ENCODE data around the gene CFAP97. TPM values are rescaled to one million over a fixed set of nuclear protein-coding genes. Genes with fewer than 3 reads are reported as not detected.
A peak's percentile ranks its signal among the peaks of the same experiment; 100 is the strongest.

Gene CFAP97
- total and polyA plus RNA-seq, 11 donors: 2.0 to 22.7 (median 12.4) TPM

GRCh38 chr4:185143601-185143969 lies 60.2 kb downstream of the CFAP97 start:
- peak; percentile 31 to 58 (median 46) for ATAC-seq
- Histone ChIP-seq H3K4me3 (peak overlapping the region; percentile 43 to 89 (median 74)), H3K27ac (peak overlapping the region; percentile 77 to 97 (median 88)), H3K27me3 (peaks cover 0 to 15% (median 0%) of the 10 kb centered on the region in 9 donors), H3K4me1 (peaks cover 0 to 67% (median 24%) of the 10 kb centered on the region in 12 donors), H3K9me3 (no peaks in the 10 kb centered on the region), H3K36me3 (peaks cover 0 to 38% (median 20%) of the 10 kb centered on the region in 9 donors)
- peak; percentile 78 to 86 (median 79) for DNase-seq
- 1 to 4% (median 1%) methylated on average over 14 to 30 of the region's 30 CpGs for WGBS, 4 donors
- no peak for TF ChIP-seq POLR2A (IDR thresholded peaks at IDR 0.05)
- TF ChIP-seq, protein P1, sequence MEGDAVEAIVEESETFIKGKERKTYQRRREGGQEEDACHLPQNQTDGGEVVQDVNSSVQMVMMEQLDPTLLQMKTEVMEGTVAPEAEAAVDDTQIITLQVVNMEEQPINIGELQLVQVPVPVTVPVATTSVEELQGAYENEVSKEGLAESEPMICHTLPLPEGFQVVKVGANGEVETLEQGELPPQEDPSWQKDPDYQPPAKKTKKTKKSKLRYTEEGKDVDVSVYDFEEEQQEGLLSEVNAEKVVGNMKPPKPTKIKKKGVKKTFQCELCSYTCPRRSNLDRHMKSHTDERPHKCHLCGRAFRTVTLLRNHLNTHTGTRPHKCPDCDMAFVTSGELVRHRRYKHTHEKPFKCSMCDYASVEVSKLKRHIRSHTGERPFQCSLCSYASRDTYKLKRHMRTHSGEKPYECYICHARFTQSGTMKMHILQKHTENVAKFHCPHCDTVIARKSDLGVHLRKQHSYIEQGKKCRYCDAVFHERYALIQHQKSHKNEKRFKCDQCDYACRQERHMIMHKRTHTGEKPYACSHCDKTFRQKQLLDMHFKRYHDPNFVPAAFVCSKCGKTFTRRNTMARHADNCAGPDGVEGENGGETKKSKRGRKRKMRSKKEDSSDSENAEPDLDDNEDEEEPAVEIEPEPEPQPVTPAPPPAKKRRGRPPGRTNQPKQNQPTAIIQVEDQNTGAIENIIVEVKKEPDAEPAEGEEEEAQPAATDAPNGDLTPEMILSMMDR (IDR thresholded peaks at IDR 0.05): no peak
- intact Hi-C loops (cut with DNase I): loop anchor here in 2 of 10 donors (5.0 to 10.0 kb wide), 2 partner anchors 39 to 319 kb away; partner anchors contain the start of gene ACSL1 (in 2 of the 2)

DNA sequence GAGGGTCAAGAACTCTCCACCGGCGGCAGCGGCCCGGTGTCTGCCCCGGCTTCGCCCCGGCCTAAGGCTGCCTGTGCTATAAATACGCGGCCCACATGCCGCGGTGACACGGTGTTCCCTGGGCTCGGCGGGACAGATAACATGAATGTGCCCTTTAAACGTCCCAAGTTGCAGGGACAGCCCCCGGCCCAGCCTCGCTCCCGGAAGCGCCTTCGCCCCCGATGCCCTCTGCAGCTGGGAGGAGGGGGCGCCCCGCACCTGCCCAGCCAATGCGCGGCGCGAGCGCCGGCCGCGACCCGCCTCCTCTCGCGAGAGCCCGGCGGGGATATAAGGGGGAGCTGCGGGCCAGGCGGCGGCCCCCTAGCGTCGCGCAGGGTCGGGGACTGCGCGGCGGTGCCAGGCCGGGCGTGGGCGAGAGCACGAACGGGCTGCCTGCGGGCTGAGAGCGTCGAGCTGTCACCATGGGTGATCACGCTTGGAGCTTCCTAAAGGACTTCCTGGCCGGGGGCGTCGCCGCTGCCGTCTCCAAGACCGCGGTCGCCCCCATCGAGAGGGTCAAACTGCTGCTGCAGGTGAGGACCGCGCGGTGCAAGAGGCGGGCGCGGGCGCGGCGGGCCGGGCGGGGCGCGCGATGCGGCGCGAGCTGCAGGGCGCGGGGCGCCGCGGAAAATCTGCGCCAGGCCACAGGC lies 60.7 kb downstream of the CFAP97 start, which contains the start of gene SLC25A4:
SLC25A4 (plus strand) TSS at position 355 of the 689 bp plus-strand sequence; CDS start at position 462, 107 bp downstream.
- H3K4me3 ChIP-seq: peak within 1 kb of the TSS; percentile 43 to 89 (median 74)
- H3K9me3 ChIP-seq: no peaks in the 10 kb centered on the region
- peaks cover 0 to 35% (median 20%) of the 10 kb centered on the region in 9 donors for H3K36me3 ChIP-seq
- intact Hi-C loops (cut with DNase I): loop anchor here in 2 of 10 donors (5.0 to 10.0 kb wide), 2 partner anchors 39 to 318 kb away; partner anchors contain the start of gene ACSL1 (in 2 of the 2)
- peaks cover 0 to 15% (median 0%) of the 10 kb centered on the region in 9 donors for H3K27me3 ChIP-seq
- peak; percentile 86 to 90 (median 88) for ATAC-seq
- WGBS, 4 donors: 0 to 1% (median 0%) methylated on average over 16 to 87 of the region's 87 CpGs
- peak; percentile 83 to 99 for TF ChIP-seq POLR2A (IDR thresholded peaks at IDR 0.05)
- TF ChIP-seq, protein P1 (IDR thresholded peaks at IDR 0.05): peak; percentile 23 to 69 (median 51)
- H3K27ac ChIP-seq: peak within 1 kb of the TSS; percentile 77 to 97 (median 88)
- H3K4me1 ChIP-seq: peaks cover 0 to 68% (median 25%) of the 10 kb centered on the region in 12 donors
- DNase-seq: peak; percentile 89 to 95 (median 94)

DNA sequence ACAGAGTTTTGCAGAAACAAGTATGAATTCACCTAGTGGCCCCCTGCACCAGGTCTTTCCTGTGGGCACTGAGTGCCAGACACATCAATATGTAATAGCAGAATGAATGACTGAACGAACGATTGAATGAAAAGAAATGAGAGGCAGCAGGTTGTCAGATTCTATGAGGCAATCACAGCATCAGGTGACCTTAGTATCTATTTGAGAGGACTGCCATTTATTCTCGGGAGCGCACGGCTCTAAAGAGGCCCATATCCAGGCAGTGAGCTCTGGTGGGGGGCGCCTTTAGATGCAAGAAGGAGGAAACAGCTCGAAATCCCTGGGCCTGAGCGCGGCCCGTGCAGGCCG lies 61.3 kb downstream of the CFAP97 start:
- intact Hi-C loops (cut with DNase I): loop anchor here in 2 of 10 donors (5.0 to 10.0 kb wide), 2 partner anchors 40 to 318 kb away; partner anchors contain the start of gene ACSL1 (in 2 of the 2)

More for the DNA sequence above, 61.3 kb downstream of the CFAP97 start:
- Histone ChIP-seq H3K27ac (peak overlapping the region; percentile 77 to 97 (median 88)), H3K4me3 (peak overlapping the region; percentile 43 to 89 (median 74)), H3K4me1 (peaks cover 0 to 67% (median 27%) of the 10 kb centered on the region in 12 donors), H3K36me3 (peaks cover 0 to 30% (median 18%) of the 10 kb centered on the region in 9 donors), H3K9me3 (no peaks in the 10 kb centered on the region), H3K27me3 (peaks cover 0 to 15% (median 0%) of the 10 kb centered on the region in 9 donors)
- TF ChIP-seq, protein P1 (IDR thresholded peaks at IDR 0.05): no peak
- TF ChIP-seq POLR2A (IDR thresholded peaks at IDR 0.05): no peak
- ATAC-seq: no peak
- 6 to 16% (median 7%) methylated on average over 6 to 11 of the region's 11 CpGs for WGBS, 4 donors
- DNase-seq: no peak
